Bronchial epithelial cell (primary cell): ENCODE measurements around the gene SCO2. TPM values are rescaled to one million over a fixed set of nuclear protein-coding genes. Genes with fewer than 3 reads are reported as not detected.

ENCODE experiments used
- DNase-seq: peaks from one replicate; pipeline ENCODE4 v3.0.0-alpha.2; 2010; ENCODE audit warnings: low read depth
- FAIRE-seq: peaks from 2 replicates; lab custom pipeline; 2011; peaks lifted over from hg19 to GRCh38; lab: Jason Lieb, UNC
- H3K27me3 ChIP-seq: 2 replicates; pipeline ENCODE4 v1.5.1; 2011; ENCODE audit warnings: low read length; ENCODE audit not compliant: control insufficient read depth, insufficient read depth
- H3K36me3 ChIP-seq: 2 replicates; pipeline ENCODE4 v1.5.1; 2011; ENCODE audit warnings: low read length; ENCODE audit not compliant: control insufficient read depth, insufficient read depth
- H3K4me3 ChIP-seq: 2 replicates; pipeline ENCODE4 v1.5.1; 2011; ENCODE audit warnings: mild to moderate bottlenecking, low read depth, low read length, control low read depth
- CTCF ChIP-seq: IDR thresholded peaks from 2 replicates; pipeline ENCODE4 v1.5.1; 2011; ENCODE audit warnings: mild to moderate bottlenecking, moderate library complexity, low read length, control low read depth, inconsistent platforms; ENCODE audit not compliant: insufficient read depth, severe bottlenecking
- total RNA-seq: library from RNA; depleted of rRNA; stranded (reverse); fragments of >200 nt; gene quantifications from 2 replicates; pipeline ENCODE4 v1.2.1, GENCODE V29; 2014

SCO2 gene
- total RNA-seq, 1 donor from 2014 or later: 2.1 TPM

GRCh38 chr22:50481045-50481439 lies 44.4 kb downstream of the SCO2 start:
- Histone ChIP-seq H3K4me3 (peak overlapping the region; percentile 96), H3K27me3 (no peaks in the 10 kb centered on the region), H3K36me3 (peaks cover 6% of the 10 kb centered on the region)
- FAIRE-seq (no peak), DNase-seq (no peak)
- no peak for TF ChIP-seq CTCF

- Histone ChIP-seq H3K36me3 (peaks cover 6% of the 10 kb centered on the region), H3K27me3 (no peaks in the 10 kb centered on the region), H3K4me3 (no peak overlapping the region)
- TF ChIP-seq CTCF: no peak
- no peak for FAIRE-seq
- no peak for DNase-seq
These were observed 45.7 kb downstream of the SCO2 start for GRCh38 chr22:50479721-50480120.

- H3K27me3 ChIP-seq: no peaks in the 10 kb centered on the region
- DNase-seq (no peak), FAIRE-seq (no peak)
- H3K36me3 ChIP-seq: peaks cover 8% of the 10 kb centered on the region
- no peak for TF ChIP-seq CTCF
- H3K4me3 ChIP-seq: no peak overlapping the region
These were observed 47.5 kb downstream of the SCO2 start for GRCh38 chr22:50477923-50478322.

- peaks cover 8% of the 10 kb centered on the region for H3K36me3 ChIP-seq
- FAIRE-seq: peak; percentile 55
- TF ChIP-seq CTCF: no peak
- DNase-seq: peak; percentile 28
- no peak overlapping the region for H3K4me3 ChIP-seq
- H3K27me3 ChIP-seq: no peaks in the 10 kb centered on the region
These were observed 48.5 kb downstream of the SCO2 start for GRCh38 chr22:50476868-50477267.

GRCh38 chr22:50475652-50476002 lies 49.8 kb downstream of the SCO2 start:
- no peak for FAIRE-seq
- no peak for DNase-seq
- Histone ChIP-seq H3K36me3 (peaks cover 8% of the 10 kb centered on the region), H3K27me3 (no peaks in the 10 kb centered on the region), H3K4me3 (no peak overlapping the region)
- TF ChIP-seq CTCF: no peak
